ENCODE results near the gene ADD3. TPM values are rescaled to one million over a fixed set of nuclear protein-coding genes. Genes with fewer than 3 reads are reported as not detected.

ADD3 gene
- total RNA-seq, 2 experiments from 2014 or later, result 31.3 to 31.4 TPM

- ChIA-PET POLR2A (interaction anchor here (0.6 kb wide), 1 partner anchor 28 kb away, joined by 6 read pairs; no protein-coding TSS in a partner anchor), CTCF (interaction anchor here (0.6 to 1.3 kb wide), 2 partner anchors 9 to 32 kb away, joined by 3 read pairs; no protein-coding TSS in a partner anchor)
These were observed 168.6 kb downstream of the ADD3 start for GRCh38 chr10:110176141-110177030.

- POLR2A ChIA-PET, result no interaction called here
- CTCF ChIA-PET, result interaction anchor here (0.6 to 1.4 kb wide), 2 partner anchors 43 to 89 kb away, joined by 3 read pairs; no protein-coding TSS in a partner anchor
These were observed 171.4 kb downstream of the ADD3 start for GRCh38 chr10:110179220-110179619.

- ChIA-PET CTCF (no interaction called here), POLR2A (no interaction called here)
These were observed 173.7 kb downstream of the ADD3 start for GRCh38 chr10:110181451-110181850.

GRCh38 chr10:110181911-110182310 lies 174.1 kb downstream of the ADD3 start:
- CTCF ChIA-PET, result no interaction called here

GRCh38 chr10:110184398-110184797 lies 176.6 kb downstream of the ADD3 start:
- ChIA-PET CTCF (no interaction called here), POLR2A (no interaction called here)

More at GRCh38 chr10:110181911-110182310, 174.1 kb downstream of the ADD3 start:
- POLR2A ChIA-PET, result no interaction called here

Other genes starting within 250 kb of the ADD3 start
- 10 to 100 TPM; 70.9 to 77.0 TPM for gene XPNPEP1, start 84.5 kb upstream of the ADD3 start, total RNA-seq
- gene MXI1, start 199.6 kb downstream of the ADD3 start, total RNA-seq, result 10 to 100 TPM; 13.4 to 14.8 TPM